HL-60 (cell line): ENCODE data around the gene OR52B2.

Experiments used
- GABPA ChIP-seq: IDR thresholded peaks from 2 replicates; pipeline ENCODE4 v1.6.1; 2012; ENCODE audit warnings: low read depth
- POLR2AphosphoS5 ChIP-seq: IDR thresholded peaks from 2 replicates; pipeline ENCODE4 v1.6.1; 2012; ENCODE audit warnings: low read depth
- REST ChIP-seq: IDR thresholded peaks from 2 replicates; pipeline ENCODE4 v1.6.1; 2012; ENCODE audit warnings: low read depth; ENCODE audit not compliant: insufficient replicate concordance
- TF ChIP-seq, protein P1 (sequence below): IDR thresholded peaks from one replicate; pipeline ENCODE4 v1.5.1; 2011; ENCODE audit warnings: low read length, control low read depth, inconsistent platforms; ENCODE audit not compliant: insufficient read depth

DNA sequence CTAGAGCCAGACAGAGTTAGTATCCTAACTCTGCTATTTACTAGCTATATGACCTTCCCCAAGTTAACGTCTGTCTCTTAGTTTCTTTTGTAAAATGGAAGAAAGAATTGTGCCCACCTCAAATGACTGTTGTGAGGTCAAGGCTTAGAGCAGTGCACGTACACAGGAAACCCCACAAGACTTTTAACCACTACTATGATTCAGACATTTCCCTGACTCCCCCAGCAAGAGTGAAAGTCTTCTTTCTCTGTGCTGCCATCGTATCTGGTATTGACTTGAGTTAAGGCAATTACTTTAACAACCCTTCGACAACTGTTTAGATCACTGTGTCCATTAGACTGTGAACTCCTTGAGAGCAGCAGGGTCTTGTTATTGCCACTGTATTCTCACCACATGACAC is 26.3 kb upstream of the OR52B2 start:
- no peak for TF ChIP-seq REST
- TF ChIP-seq, protein P1, sequence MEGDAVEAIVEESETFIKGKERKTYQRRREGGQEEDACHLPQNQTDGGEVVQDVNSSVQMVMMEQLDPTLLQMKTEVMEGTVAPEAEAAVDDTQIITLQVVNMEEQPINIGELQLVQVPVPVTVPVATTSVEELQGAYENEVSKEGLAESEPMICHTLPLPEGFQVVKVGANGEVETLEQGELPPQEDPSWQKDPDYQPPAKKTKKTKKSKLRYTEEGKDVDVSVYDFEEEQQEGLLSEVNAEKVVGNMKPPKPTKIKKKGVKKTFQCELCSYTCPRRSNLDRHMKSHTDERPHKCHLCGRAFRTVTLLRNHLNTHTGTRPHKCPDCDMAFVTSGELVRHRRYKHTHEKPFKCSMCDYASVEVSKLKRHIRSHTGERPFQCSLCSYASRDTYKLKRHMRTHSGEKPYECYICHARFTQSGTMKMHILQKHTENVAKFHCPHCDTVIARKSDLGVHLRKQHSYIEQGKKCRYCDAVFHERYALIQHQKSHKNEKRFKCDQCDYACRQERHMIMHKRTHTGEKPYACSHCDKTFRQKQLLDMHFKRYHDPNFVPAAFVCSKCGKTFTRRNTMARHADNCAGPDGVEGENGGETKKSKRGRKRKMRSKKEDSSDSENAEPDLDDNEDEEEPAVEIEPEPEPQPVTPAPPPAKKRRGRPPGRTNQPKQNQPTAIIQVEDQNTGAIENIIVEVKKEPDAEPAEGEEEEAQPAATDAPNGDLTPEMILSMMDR = no peak
- TF ChIP-seq GABPA = no peak
- TF ChIP-seq POLR2AphosphoS5 = no peak
